Lung (tissue), 12 donors: ENCODE results near the gene KRTAP4-8. TPM values are rescaled to one million over a fixed set of nuclear protein-coding genes. Genes with fewer than 3 reads are reported as not detected.
"Not testable (repeated sequence)": the region's sequence is repeated elsewhere in the genome, so short reads cannot be mapped to it uniquely, and the experiment has no call there.

Experiments used
- ATAC-seq: fragments of 200-7000 bp; cut with Tn5 transposase; one replicate; pipeline ENCODE4 v1.9.1; 2020; ENCODE audit warnings: moderate number of reproducible peaks; ENCODE audit not compliant: insufficient read depth, low FRiP score
- DNase-seq, 3 donors: peaks; one replicate each; pipeline ENCODE4 v3.0.0-alpha.2; 2013 to 2017
- H3K27ac ChIP-seq, 2 donors: one replicate each; pipeline ENCODE4 v1.5.1; 2013; ENCODE audit warnings: mild to moderate bottlenecking in 2 of 2, moderate library complexity in 2 of 2, control low read depth in 1 of 2, inconsistent platforms in 1 of 2, low read depth in 1 of 2, low read length in 1 of 2
- H3K27me3 ChIP-seq, 3 donors: one replicate each; pipeline ENCODE4 v1.5.1; 2013; ENCODE audit warnings: low read length in 2 of 3; ENCODE audit not compliant: control insufficient read depth in 3 of 3, insufficient read depth in 3 of 3
- H3K36me3 ChIP-seq, 4 donors: one replicate each; pipeline ENCODE4 v1.5.1; 2013; ENCODE audit warnings: low read length in 4 of 4, mild to moderate bottlenecking in 1 of 4, moderate library complexity in 1 of 4; ENCODE audit not compliant: control insufficient read depth in 4 of 4, insufficient read depth in 4 of 4
- H3K4me1 ChIP-seq, 5 donors: one replicate each; pipeline ENCODE4 v1.5.1; 2013; ENCODE audit warnings: low read length in 5 of 5, mild to moderate bottlenecking in 2 of 5, moderate library complexity in 1 of 5; ENCODE audit not compliant: control insufficient read depth in 5 of 5, insufficient read depth in 5 of 5
- H3K4me3 ChIP-seq: one replicate; pipeline ENCODE4 v1.5.1; 2013; ENCODE audit warnings: mild to moderate bottlenecking, control low read depth, moderate library complexity
- H3K9ac ChIP-seq, 2 donors: one replicate each; pipeline ENCODE4 v1.5.1; 2013; ENCODE audit warnings: low read length in 2 of 2, control low read depth in 1 of 2; ENCODE audit not compliant: insufficient read depth in 1 of 2
- H3K9me3 ChIP-seq, 4 donors: one replicate each; pipeline ENCODE4 v1.5.1; 2013; ENCODE audit warnings: low read length in 3 of 4, mild to moderate bottlenecking in 1 of 4, moderate library complexity in 1 of 4; ENCODE audit not compliant: control insufficient read depth in 4 of 4, insufficient read depth in 3 of 4
- CTCF ChIP-seq: IDR thresholded peaks from 2 replicates; pipeline ENCODE4 v1.5.1; 2012; ENCODE audit warnings: mild to moderate bottlenecking; ENCODE audit errors: control extremely low read depth, extremely low read depth
- WGBS, 2 donors: extraction: QIAGEN DNeasy Blood & Tissue Kit; methylation state at CpG; one replicate each; pipeline ENCODE4 v1.1.7; 2013; 5-methylcytosine and 5-hydroxymethylcytosine counted together
- polyA plus RNA-seq, 2 donors: library from polyadenylated mRNA; stranded (reverse); fragments of 200-250 nt; gene quantifications; one replicate each; pipeline ENCODE4 v1.2.1, GENCODE V29; 2013
- total RNA-seq, 2 donors: library from RNA; depleted of rRNA in 1 of 2; stranded (reverse); fragments of >200 nt in 1 of 2; gene quantifications; one replicate each; pipeline ENCODE4 v1.2.1, GENCODE V29; 2014 to 2021
- donor health status: control.
- donor health status: control.
- donor health status: Bipolar disorder and iron deficiency.
- donor health status: healthy.
- donor health status: DM: yes; HTN: yes; CAD: no.

The KRTAP4-8 gene
- total and polyA plus RNA-seq, 4 donors: not detected

DNA sequence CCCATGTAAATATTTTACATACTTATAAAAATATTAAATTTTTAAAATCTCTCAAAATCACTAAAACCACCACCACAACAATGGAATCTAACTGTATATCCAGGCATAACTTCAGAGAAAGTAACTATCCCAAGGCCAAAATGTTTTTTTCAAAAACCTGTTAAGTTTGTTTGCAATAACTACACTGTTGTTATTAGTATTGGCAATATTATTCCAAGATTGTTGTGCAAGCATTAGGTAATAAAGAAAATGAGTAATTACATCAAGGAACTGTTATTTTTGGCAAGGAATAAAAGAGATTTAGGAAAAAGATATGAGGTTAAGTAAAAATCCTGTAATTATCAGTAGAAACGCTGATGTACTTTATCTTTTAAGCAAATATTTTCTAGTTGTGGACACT lies 29.4 kb upstream of the KRTAP4-8 start:
- Histone ChIP-seq H3K27ac (no peak overlapping the region), H3K9ac (no peak overlapping the region), H3K4me1 (no peaks in the 10 kb centered on the region), H3K4me3 (no peak overlapping the region), H3K36me3 (no peaks in the 10 kb centered on the region), H3K27me3 (no peaks in the 10 kb centered on the region), H3K9me3 (peaks cover 0 to under 1% (median 0%) of the 10 kb centered on the region in 4 donors)
- ATAC-seq (no peak), DNase-seq (no peak)
- 67 to 83% methylated on average over 1 of the region's 1 CpG for WGBS, 2 donors
- no peak for TF ChIP-seq CTCF

DNA sequence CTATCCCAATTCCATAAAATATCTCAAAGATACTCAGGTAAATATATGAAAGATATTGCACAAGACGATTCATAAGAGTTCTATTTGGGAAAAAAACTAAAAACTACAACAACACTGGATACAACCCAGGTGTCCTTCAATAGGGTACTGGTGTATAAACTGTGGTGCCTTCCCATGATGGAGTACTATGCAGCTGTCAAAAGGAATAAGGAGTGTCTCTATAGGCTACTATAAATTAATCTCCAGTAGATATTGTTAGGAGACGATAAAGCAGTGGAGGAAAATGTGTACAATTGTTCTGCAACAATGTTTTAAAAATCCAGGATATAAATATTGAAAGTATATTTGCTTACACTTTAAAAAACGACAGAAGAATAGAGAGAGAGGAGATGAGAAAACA lies 28.5 kb upstream of the KRTAP4-8 start:
- DNase-seq (no peak), ATAC-seq (no peak)
- TF ChIP-seq CTCF: no peak
- no peak overlapping the region for H3K4me3 ChIP-seq
- 81 to 89% methylated on average over 3 of the region's 3 CpGs for WGBS, 2 donors
- H3K27ac ChIP-seq: no peak overlapping the region
- no peaks in the 10 kb centered on the region for H3K36me3 ChIP-seq
- H3K9me3 ChIP-seq: peaks cover 0 to 3% (median 0%) of the 10 kb centered on the region in 4 donors
- no peaks in the 10 kb centered on the region for H3K27me3 ChIP-seq
- H3K9ac ChIP-seq: no peak overlapping the region
- H3K4me1 ChIP-seq: no peaks in the 10 kb centered on the region

GRCh38 chr17:41125064-41125463 lies 27.1 kb upstream of the KRTAP4-8 start:
- Histone ChIP-seq H3K4me3 (no peak overlapping the region), H3K9ac (no peak overlapping the region), H3K4me1 (no peaks in the 10 kb centered on the region), H3K27me3 (no peaks in the 10 kb centered on the region), H3K9me3 (peaks cover 0 to 3% (median 0%) of the 10 kb centered on the region in 4 donors), H3K27ac (no peak overlapping the region), H3K36me3 (no peaks in the 10 kb centered on the region)
- ATAC-seq (no peak), DNase-seq (no peak)
- 73 to 99% methylated on average over 2 of the region's 2 CpGs for WGBS, 2 donors
- TF ChIP-seq CTCF: no peak

DNA sequence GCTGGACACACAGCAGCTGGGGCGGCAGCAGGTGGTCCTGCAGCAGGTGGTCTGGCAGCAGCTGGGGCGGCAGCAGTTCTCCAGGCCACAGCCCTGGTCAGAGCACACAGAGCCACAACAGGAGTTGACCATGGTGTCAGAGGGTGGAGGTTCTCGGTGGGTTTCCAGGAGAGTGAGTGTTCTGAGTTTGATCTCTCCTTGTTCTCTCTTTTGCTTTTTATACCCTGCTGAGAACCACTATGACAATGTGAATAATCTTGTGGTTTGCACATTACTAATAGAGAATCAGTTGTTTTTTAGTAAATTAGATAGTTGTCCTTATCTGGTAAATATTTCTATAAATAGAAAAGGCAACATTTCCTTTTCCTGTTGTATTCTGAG lies 26.0 kb upstream of the KRTAP4-8 start, which contains the start of gene KRTAP4-12:
TSS of gene KRTAP4-12 (minus strand) at position 192 of the 381 bp plus-strand sequence. CDS start at position 132, 60 bp downstream.
- H3K9me3 ChIP-seq, H3K27ac ChIP-seq, H3K27me3 ChIP-seq, ATAC-seq, H3K4me1 ChIP-seq, H3K9ac ChIP-seq, H3K36me3 ChIP-seq, H3K4me3 ChIP-seq, DNase-seq: not testable (repeated sequence)
- 81% methylated on average over 3 of the region's 3 CpGs for WGBS, 2 donors

DNA sequence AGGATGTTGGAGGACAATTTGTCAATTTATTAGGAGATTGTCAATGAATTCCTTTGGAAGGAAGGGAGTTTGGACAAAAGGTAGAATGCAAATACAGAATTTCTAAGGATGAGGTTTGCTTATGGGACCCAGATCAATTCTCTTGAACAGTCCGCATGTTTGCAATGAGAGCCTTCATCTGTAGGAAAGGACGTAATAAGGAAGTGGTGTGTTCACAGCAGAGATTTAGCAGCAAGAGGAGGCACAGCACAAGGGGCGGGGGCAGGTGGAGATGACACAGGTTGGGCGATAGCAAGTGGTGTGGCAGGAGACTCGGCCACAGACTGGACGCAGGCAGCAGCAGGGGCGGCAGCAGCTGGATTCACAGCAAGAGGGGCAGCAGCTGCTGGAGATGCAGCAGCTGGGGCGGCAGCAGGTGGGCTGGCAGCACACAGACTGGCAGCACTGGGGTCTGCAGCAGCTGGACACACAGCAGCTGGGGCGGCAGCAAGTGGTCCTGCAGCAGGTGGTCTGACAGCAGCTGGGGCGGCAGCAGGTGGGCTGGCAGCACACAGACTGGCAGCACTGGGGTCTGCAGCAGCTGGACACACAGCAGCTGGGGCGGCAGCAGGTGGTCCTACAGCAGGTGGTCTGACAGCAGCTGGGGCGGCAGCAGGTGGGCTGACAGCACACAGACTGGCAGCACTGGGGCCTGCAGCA lies 25.5 kb upstream of the KRTAP4-8 start:
- not testable (repeated sequence) for H3K27me3 ChIP-seq, H3K4me3 ChIP-seq, H3K4me1 ChIP-seq, H3K27ac ChIP-seq, H3K9ac ChIP-seq, ATAC-seq, H3K9me3 ChIP-seq, DNase-seq, H3K36me3 ChIP-seq
- WGBS, 2 donors: 87 to 88% methylated on average over 12 of the region's 12 CpGs
